OCI-LY7 (cell line): Measurements from ENCODE around the gene ZC3H4.

Source experiments
- EZH2phosphoT487 ChIP-seq: fragments of 200-600 bp; sonication (generic); IDR thresholded peaks from 2 replicates; pipeline ENCODE4 v1.6.1; 2018; ENCODE audit warnings: low read depth, borderline replicate concordance, mild to moderate bottlenecking, mixed run types, antibody characterized with exemption, low read length, moderate library complexity, mixed read lengths
- TF ChIP-seq, protein P1 (sequence below): fragments of 200-600 bp; sonication (generic); conservative IDR thresholded peaks from 2 replicates; pipeline ENCODE4 v1.5.1; 2014; ENCODE audit warnings: mild to moderate bottlenecking, antibody characterized with exemption, low read length, moderate library complexity, mixed read lengths

DNA sequence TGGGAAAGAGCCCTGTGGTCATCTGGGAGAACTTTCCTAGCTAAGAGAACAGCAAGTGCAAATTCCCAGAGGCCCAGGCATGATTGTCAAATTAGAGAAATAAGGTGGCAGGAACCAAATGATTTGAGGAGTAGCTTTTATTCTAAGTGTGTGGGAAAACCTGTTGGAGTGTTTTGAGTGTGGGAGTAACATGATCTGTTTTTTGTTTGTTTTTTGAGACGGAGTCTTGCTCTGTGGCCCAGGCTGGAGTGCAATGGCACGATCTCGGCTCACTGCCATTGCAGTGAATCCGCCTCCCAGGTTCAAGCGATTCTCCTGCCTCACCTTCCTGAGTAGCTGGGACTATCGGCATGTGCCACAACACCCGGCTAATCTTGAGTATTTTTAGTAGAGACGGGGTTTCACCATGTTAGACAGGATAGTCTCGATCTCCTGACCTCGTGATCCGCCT, 19.5 kb upstream of the ZC3H4 start:
- TF ChIP-seq, protein P1, sequence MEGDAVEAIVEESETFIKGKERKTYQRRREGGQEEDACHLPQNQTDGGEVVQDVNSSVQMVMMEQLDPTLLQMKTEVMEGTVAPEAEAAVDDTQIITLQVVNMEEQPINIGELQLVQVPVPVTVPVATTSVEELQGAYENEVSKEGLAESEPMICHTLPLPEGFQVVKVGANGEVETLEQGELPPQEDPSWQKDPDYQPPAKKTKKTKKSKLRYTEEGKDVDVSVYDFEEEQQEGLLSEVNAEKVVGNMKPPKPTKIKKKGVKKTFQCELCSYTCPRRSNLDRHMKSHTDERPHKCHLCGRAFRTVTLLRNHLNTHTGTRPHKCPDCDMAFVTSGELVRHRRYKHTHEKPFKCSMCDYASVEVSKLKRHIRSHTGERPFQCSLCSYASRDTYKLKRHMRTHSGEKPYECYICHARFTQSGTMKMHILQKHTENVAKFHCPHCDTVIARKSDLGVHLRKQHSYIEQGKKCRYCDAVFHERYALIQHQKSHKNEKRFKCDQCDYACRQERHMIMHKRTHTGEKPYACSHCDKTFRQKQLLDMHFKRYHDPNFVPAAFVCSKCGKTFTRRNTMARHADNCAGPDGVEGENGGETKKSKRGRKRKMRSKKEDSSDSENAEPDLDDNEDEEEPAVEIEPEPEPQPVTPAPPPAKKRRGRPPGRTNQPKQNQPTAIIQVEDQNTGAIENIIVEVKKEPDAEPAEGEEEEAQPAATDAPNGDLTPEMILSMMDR, result no peak
- no peak for TF ChIP-seq EZH2phosphoT487
